HG03095 (cell line): ENCODE results near the gene HYKK.
A peak's percentile ranks its signal among the peaks of the same experiment; 100 is the strongest.
"Not testable (repeated sequence)": the region's sequence is repeated elsewhere in the genome, so short reads cannot be mapped to it uniquely, and the experiment has no call there.

ENCODE experiments used
- ATAC-seq: cut with Tn5 transposase; IDR thresholded peaks from one replicate; pipeline ENCODE4 v1.9.1; 2021; ENCODE audit warnings: moderate library complexity; ENCODE audit not compliant: unreplicated experiment

Gene HYKK, protein sequence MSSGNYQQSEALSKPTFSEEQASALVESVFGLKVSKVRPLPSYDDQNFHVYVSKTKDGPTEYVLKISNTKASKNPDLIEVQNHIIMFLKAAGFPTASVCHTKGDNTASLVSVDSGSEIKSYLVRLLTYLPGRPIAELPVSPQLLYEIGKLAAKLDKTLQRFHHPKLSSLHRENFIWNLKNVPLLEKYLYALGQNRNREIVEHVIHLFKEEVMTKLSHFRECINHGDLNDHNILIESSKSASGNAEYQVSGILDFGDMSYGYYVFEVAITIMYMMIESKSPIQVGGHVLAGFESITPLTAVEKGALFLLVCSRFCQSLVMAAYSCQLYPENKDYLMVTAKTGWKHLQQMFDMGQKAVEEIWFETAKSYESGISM

DNA sequence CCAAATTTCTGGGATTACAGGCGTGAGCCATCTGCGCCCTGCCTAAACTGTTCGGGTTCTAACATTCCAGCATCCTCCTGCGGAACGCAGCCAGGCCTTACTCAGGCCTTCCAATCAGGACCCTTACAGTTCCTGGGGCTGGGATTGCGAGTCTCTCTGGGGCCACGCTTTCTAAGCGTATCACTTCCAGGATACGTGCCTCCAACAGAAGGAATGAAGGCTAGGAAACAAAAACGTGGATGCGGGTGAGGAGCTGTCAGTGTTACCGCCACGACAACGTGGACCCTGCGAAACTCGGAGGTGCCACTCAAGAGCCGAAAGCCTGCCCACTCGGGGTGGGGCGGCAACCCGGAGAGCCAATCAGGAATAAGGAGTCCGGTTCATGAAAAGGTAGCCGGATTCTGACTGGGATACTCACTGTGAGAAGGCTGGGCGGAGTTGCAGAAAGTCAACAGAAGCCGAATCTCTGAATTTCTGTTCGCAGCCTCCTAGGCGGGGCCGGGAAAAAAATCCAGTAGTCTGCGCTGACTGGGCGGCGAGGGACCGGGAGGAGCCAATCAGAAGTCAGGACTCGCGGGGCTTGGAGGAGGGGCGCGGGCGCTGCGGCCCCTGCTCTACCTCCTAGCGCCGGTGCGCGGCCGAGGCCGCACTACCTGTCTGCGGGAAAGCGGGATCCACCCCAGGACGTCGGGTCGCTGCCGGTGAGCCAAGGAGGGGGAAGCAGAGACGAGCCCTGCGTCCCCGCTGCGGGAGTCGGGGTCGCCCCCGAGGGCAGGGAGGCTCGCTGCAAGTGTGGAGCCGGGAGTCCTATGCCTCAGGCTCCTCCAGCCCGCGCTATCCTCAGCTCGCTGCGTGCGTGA, at the start of gene HYKK:
Gene HYKK, plus strand, starts transcription at position 607 of the 860 bp plus-strand sequence. CDS start 5,512 bp downstream, outside the sequence.
- peak; percentile 91 for ATAC-seq

DNA sequence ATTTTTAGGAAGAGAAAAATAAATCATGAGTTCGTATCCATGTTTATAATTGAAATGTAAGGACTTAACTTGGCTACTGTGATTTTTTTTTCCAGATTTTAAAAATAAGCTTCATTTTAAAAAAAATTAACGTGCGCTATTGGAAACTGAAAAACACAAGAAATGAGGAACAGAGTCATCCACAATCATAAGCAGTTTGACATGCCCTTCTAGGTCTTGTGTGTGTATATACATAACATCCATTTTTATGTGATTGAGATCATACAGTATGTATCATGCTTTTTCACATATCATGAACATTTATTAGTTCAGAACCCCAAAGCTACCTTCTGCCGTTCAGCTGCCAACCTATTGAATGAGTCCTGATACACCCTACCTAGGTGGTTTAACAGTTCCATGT, 46.6 kb upstream of the HYKK start:
- no peak for ATAC-seq

DNA sequence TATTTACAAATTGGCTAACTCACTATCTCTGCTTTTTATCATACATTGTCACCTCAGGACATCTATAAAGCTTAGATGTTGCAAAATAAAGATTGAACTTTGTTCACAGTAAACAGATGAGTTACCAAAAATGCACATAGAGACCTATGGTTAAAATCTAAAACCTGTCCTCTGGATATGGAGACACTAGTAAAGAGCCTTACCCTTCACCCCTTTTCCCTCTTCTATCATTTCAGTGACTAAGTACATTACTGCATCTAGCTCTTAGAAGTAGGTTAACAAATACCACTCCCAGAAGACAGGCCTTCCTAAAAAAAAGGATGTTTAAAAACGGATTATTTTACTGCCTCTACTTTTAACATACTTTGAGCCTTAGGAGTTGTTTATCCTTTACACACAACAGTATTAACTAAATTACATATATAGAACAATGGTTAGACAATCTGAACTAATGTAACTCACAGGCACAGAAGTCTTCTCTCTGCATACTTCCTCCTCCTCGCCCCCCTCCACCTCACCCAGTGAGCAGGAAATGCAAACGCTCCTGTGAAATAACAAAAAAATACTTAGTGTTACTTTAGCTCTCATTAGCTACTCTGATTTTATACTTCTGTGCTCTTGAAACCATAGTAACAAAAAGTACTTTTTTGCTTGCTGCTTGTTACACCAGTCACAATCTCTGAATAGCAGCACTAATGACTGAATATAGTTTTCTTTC, 46.0 kb upstream of the HYKK start:
- no peak for ATAC-seq

DNA sequence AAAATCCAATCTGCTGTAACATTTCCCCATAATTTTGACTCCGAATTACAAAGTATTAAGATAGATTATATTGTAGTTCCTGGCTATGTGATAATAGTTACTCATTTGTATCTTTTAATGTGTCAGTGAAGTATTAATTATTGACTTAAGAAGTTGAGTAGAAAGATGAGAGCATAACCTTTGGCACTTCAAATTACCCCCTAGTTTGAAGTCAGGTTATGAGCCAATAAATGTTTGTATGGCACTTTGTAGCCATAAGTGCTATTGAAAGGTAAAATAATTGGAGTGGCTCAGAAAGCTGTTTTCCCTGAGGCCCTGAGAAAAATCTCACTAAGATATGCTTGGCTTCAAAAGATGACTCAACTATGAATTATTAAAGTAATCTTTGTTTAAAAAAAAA, 38.3 kb upstream of the HYKK start:
- no peak for ATAC-seq

DNA sequence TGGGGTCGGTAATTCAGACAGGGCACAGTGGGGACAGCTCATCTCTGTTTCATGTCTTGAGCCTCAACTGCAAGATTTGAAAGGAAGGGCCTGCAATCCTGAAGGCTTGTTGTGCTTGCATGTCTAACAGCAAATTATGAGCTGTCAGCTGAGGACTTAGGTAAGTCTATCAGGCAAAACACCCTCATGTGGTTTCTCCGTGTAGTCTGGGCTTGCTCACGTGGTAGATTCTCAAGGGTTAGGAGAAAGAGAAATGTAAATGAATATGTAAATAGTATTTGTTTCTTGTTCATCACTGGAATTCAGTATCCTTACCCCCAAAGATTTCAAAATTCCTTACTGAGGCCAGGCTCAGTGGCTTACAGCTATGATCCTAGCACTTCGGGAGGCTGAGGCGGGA, 30.1 kb upstream of the HYKK start:
- no peak for ATAC-seq

DNA sequence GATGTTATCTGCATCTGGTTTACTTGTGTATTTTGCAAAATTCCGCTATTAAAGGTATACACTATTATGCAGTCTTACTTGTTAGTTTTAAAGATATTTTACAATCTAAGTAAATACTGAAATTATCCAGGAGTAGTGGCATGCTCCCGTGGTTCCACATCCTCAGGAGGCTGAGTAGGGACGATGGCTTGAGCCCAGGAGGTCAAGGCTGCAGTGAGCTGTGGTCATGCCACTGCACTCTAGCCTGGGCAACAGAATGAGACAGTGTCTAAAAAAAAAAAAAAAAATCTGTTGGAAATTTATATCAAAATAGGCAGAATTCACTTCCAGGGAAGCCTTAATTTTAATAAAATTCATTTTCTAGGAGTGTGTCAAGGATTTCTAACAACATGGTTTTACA, 27.7 kb upstream of the HYKK start:
- ATAC-seq: no peak

DNA sequence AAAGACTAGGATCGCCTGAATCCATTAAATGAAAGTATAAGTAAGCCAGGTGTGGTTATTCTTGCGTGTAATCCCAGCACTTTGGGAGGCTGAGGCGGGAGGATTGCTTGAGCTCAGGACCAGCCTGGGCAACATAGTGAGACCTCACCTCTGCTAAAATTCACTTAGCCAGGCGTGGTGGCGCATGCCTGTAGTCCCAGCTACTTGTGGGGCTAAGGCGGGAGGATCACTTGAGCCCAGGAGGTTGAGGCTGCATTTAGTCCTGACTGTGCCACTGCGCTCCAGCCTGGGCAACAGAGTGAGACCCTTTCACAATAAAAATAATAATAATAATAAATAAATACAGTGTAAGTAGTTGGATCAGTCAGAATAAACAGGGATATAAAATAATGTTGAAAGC, 25.5 kb upstream of the HYKK start:
- no peak for ATAC-seq

DNA sequence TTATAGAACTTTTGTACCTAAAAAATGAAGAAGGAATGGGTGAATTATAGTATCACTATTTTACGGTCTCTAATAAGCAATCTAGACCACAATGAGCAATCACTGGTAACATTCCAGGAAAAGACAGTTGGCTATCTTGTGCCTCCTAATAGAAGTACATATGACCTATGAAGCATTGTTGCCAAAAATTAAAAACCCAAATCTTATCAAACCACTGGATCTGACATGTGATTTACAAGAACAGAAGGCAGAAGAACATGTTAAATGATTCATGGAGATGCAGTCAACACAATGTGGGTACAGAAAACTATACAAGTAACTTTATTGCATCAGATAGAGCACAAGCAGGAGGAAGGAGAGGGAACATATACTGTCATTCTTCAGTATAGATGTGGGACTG, 14.5 kb upstream of the HYKK start:
- ATAC-seq: no peak

DNA sequence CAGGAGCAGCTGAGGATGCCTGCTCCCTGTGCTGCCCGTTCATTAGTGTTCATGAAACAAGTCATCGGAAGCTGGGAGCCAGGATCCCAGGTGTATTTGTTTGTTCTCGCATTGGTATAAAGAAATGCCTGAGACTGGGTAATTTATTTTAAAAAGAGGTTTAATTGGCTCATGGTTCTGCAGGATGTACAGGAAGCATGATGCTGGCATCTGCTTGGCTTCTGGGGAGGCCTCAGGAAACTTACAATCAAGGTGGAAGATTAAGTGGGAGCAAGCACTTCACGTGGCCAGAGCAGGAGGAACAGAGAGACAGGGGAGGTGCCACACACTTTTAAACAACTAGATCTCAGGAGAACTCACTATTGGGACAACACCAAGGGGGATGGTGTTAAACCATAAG, 5.5 kb upstream of the HYKK start:
- no peak for ATAC-seq

DNA sequence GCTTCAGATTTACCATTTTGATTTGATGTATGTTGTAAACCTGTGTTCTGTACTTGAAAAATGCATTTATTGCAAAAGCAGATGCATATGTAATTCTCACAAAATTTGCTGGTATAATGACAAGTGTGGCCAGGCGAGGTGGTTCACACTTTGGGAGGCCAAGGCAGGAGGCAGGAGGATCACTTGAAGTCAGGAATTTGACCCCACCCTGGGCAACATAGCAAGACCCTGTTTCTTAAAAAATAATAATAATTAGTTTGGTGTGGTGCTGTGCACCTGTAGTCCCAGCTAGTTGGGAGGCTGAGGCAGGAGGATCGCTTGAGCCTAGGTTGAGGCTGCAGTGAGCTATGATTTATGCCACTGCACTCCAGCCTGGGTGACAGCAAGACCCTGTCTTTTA, 4.7 kb upstream of the HYKK start:
- no peak for ATAC-seq

DNA sequence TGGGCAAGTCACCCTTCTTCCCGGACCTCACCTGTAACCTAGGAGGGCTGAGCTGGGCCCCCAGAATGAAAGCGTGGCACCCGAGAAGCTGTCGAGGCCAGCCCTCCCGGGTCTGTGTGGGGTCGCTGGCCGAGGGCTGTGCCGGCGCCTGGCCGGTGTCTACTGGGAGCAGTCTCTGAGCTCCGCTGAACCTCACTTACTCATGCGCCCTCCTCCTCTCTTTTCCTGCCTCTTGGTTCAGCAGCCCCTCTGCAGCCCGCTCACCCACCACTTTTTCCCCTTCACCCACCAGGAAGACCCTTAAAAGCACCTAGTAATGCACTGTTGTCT, 419 bp downstream of the HYKK start:
- ATAC-seq: peak; percentile 31

DNA sequence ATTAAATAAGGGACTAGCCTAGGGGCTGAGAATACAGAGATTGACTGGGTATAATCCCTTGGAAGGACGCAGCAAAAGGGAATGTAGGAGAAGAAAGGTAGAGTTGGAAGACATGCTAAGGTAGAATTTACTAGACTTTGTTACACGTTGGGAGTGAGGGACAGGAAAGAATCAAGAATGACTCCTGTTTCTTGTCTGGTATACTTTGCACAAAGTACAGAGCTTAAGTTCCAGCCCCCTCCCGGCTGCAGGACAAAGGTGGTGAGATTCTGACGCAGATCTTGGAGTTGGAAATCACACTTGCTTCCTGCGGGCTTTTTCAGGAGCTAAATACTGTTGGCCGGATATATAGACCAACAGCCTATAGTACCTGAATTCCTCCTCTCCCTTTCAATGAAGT, 895 bp downstream of the HYKK start:
- ATAC-seq: no peak

DNA sequence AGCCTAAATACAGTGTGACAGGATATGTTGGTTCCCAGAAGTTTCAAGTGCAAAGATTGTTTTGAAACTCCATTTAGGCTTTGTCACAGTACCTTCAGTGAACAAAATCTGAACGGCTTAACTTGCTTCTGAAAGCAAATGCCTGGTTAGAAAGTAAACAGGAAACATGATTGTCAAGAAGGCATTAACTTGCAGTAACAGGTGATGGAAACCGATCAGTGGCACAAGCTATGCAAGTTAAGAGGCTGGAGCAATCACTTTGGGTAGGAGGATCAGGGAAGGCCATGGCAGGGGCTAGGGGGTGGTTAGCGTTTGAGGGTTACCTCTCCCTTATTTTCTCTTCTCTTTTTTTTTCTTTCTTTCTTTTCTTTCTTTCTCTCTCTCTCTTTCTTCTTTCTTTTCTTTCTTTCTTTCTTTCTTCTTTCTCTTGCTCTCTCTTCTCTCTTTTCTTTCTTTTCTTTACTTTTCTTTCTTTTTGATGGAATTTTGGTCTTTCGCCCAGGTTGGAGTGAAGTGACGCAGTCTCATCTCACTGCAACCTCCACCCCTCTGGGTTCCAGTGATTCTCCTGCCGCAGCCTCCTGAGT, 2.4 kb downstream of the HYKK start:
- ATAC-seq: no peak

DNA sequence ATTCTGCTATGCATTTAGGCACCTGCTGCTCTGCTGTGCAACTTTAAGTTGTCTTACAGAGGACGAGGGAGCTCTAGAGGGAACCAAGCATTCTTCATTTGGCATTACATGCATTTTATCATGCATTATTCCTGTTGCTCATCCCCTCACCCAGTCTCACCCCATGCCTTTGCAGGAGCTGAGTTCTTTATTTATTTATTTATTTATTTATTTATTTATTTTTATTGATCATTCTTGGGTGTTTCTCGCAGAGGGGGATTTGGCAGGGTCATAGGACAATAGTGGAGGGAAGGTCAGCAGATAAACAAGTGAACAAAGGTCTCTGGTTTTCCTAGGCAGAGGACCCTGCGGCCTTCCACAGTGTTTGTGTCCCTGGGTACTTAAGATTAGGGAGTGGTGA, 12.7 kb downstream of the HYKK start:
- not testable (repeated sequence) for ATAC-seq

DNA sequence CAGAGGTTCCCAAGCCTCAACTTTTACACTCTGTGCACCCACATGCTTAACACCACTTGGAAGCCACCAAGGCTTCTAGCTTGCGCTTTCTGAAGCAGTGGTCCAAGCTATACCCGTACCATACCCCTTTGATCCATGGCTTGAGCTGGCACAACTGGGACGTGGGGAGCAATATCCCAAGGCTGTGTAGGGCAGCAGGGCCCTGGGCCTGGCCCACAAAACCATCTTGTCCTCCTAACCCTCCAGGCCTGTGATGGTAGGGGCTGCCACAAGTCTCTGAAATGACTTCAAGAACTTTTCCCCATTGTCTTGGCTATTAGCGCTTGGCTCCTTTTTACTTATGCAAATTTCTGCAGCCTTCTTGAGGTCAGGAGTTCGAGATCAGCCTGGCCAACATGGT, 16.9 kb downstream of the HYKK start:
- no peak for ATAC-seq

DNA sequence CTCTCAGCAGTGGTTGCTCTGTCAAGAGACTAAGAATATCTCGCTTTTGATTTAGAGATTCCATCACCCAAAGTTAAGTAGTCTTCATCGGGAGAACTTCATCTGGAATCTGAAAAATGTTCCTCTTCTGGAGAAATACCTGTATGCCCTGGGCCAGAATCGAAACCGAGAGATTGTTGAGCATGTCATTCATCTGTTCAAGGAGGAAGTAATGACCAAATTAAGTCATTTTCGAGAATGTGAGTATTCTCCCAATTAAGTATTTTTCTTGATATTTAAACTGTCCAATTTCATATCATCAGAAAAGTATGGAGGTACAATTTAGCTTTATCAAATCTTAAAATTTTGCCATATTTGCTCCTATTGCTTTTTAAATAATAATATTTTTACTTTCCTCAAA, 19.9 kb downstream of the HYKK start:
- no peak for ATAC-seq

DNA sequence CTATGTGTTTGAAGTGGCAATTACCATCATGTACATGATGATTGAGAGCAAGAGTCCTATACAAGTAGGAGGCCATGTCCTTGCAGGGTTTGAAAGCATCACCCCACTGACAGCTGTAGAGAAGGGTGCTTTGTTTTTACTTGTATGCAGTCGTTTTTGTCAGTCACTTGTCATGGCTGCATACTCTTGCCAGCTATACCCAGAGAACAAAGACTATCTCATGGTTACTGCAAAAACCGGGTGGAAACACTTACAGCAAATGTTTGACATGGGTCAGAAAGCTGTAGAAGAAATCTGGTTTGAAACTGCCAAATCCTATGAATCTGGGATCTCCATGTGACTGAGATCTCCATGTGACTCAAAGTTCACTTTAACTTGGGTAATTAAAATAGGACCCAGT, 26.0 kb downstream of the HYKK start:
- no peak for ATAC-seq

DNA sequence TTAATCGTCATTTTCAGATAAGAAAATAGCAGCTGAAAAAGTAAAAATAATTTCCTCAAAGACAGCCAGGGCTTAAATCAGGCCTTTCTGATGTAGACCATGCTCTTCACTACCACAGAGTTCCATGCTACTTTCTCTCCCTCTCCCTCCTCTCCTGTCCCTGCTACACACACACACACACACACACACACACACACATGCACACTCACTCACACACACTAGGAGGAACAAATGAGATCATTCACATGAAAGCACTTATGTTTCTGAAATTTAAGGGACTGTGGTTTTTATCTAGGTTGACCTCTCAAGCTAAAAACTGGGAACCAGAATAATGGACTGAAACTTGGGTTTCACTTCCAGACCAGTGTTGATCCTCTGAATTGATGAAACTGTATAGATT, 28.8 kb downstream of the HYKK start:
- ATAC-seq: no peak

DNA sequence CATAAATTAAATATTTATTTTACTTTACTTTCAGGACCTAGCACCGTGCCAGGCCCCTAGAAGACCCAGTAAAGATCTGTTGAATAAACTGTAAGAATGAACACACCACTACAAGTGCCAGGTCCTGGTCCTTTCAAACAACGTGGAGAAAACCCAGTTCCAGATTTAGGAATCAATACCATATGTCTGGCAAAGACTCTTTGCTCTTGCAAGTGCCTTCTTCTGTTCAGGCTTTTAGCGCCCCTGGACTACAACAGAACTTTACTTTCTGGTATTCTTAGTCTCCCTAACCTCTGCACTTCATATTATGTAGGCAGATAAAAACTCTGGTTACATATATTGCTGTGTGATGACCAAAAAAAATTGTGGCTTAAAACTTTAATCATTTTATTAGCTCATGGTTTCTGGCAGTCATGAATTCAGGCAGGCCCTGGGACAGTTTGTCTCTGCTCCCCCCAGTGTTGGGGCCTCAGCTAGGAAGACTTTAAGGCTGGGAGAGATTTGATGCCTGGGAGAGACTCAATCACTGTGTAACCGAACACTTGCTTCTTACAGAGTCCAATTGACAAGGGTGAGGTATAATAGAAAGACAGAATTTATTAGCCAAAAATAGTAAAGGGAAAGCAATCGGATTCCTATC, 30.0 kb downstream of the HYKK start:
- ATAC-seq: no peak

DNA sequence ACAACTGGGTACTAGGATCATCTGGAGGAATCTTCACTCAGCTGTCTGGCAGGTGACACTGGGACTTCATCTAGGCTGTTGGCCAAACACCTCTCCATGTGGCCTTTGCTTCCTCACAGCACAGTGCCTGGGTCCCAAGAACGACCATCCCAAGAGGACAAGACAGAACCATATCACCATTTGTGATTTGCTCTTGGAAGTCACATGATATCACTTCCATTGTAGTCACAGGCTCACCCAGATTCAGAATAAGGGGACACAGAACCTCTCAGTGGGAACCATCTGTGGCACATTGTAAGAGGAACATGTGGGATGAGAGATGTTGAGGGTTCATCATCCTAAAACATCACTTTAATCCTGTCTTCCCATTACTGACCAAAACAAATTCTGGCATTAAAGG, 31.0 kb downstream of the HYKK start:
- no peak for ATAC-seq
